ENCODE measurements around the gene TBL3. TPM values are rescaled to one million over a fixed set of nuclear protein-coding genes. Genes with fewer than 3 reads are reported as not detected.

The TBL3 gene
- total and polyA plus RNA-seq, 9 of the 15 experiments (the other 6 are each of a cell fraction or from before 2014, with no cell fraction given): 0.97 to 117 (median 24.5) TPM

DNA sequence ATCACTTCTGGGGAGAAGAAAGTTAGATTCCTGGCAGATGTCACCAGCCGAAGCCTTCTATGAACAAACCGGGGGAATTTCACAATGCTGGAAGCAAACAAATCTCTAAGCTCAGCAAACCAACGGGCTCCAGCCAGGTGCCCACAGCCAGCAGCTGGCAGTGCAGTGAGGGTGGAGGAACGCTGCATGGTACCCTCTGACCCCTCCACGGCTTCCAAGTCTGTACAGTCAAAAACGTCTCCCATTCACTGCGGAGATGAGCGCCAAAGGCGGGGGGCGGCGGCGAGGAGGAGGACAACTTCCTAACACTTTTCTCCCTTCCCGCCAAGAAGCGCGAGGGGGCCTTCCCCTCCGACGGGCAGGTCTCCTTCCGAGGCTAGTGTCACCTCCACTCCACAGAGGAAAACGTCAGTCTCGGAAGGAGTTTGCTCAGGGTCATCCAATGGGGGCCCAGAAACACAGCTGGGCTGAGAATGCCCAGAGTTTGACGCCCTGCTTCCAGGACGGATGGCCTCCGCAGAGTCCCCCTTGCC is 36.8 kb downstream of the TBL3 start (continued):
- TF ChIP-seq MGA (IDR thresholded peaks at IDR 0.05) (peak; percentile 94), ZBTB9 (CRISPR knock-in tag; IDR thresholded peaks at IDR 0.05) (no peak), ZNF766 (CRISPR knock-in tag; conservative IDR thresholded peaks at IDR 0.05) (no peak), NR2C1 (IDR thresholded peaks at IDR 0.05) (no peak), NR2C1 (tag; IDR thresholded peaks at IDR 0.05) (peak; percentile 23), RB1 (IDR thresholded peaks at IDR 0.05; ENCODE audit: low read depth) (peak; percentile 59; the same call in 1 of the 2 replicates), ZNF431 (CRISPR knock-in tag; IDR thresholded peaks at IDR 0.05) (0 out of 2 replicates have a peak, but pooled peaks have one; percentile 50), HDAC8 (tag; IDR thresholded peaks at IDR 0.05) (no peak), NR2C2 (CRISPR knock-in tag; IDR thresholded peaks at IDR 0.05) (no peak), NR2C2 (tag; IDR thresholded peaks at IDR 0.05) (peak; percentile 37)
- TF ChIP-seq, protein P1, sequence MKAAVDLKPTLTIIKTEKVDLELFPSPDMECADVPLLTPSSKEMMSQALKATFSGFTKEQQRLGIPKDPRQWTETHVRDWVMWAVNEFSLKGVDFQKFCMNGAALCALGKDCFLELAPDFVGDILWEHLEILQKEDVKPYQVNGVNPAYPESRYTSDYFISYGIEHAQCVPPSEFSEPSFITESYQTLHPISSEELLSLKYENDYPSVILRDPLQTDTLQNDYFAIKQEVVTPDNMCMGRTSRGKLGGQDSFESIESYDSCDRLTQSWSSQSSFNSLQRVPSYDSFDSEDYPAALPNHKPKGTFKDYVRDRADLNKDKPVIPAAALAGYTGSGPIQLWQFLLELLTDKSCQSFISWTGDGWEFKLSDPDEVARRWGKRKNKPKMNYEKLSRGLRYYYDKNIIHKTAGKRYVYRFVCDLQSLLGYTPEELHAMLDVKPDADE (conservative IDR thresholded peaks at IDR 0.05; ENCODE audit: control insufficient read depth, low read depth, low read length): 0 out of 2 replicates have a peak, but pooled peaks have one; percentile 2
- TF ChIP-seq, protein P2, sequence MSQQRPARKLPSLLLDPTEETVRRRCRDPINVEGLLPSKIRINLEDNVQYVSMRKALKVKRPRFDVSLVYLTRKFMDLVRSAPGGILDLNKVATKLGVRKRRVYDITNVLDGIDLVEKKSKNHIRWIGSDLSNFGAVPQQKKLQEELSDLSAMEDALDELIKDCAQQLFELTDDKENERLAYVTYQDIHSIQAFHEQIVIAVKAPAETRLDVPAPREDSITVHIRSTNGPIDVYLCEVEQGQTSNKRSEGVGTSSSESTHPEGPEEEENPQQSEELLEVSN (IDR thresholded peaks at IDR 0.05; ENCODE audit: borderline replicate concordance in 1 of 2, extremely low read depth in 1 of 2, insufficient read depth in 1 of 2, insufficient read length in 1 of 2, low read depth in 1 of 2, low read length in 1 of 2, poor library complexity in 1 of 2, severe bottlenecking in 1 of 2): peak; percentile 97 to 99
